Hepatocyte (in vitro differentiated cells): Measurements from ENCODE around the gene SEC61B. TPM values are rescaled to one million over a fixed set of nuclear protein-coding genes. Genes with fewer than 3 reads are reported as not detected.

Experiments used
- DNase-seq: peaks from one replicate; pipeline ENCODE4 v3.0.0-alpha.2; 2016; ENCODE audit warnings: low spot score
- H2AFZ ChIP-seq: fragments of 200-600 bp; sonication (generic); 2 replicates; pipeline ENCODE4 v1.6.0; 2016; ENCODE audit warnings: antibody characterized with exemption, mild to moderate bottlenecking
- H3K27ac ChIP-seq: fragments of 200-600 bp; sonication (generic); 2 replicates; pipeline ENCODE4 v1.5.1; 2016; ENCODE audit warnings: mild to moderate bottlenecking
- H3K27me3 ChIP-seq: fragments of 200-600 bp; sonication (generic); 2 replicates; pipeline ENCODE4 v1.6.1; 2016
- H3K36me3 ChIP-seq: fragments of 200-600 bp; sonication (generic); replicated peaks from 2 replicates; pipeline ENCODE4 v1.5.1; 2016; ENCODE audit warnings: low read depth; ENCODE audit not compliant: insufficient read depth
- H3K4me1 ChIP-seq: fragments of 200-600 bp; sonication (generic); 2 replicates; pipeline ENCODE4 v1.5.1; 2016; ENCODE audit warnings: mild to moderate bottlenecking, moderate library complexity; ENCODE audit not compliant: insufficient read depth
- H3K4me2 ChIP-seq: fragments of 200-600 bp; sonication (generic); 2 replicates; pipeline ENCODE4 v1.6.0; 2016
- H3K4me3 ChIP-seq: fragments of 200-600 bp; sonication (generic); 2 replicates; pipeline ENCODE4 v1.5.1; 2016; ENCODE audit warnings: mild to moderate bottlenecking
- H3K79me2 ChIP-seq: fragments of 200-600 bp; sonication (generic); 2 replicates; pipeline ENCODE4 v1.6.0; 2017; ENCODE audit warnings: mild to moderate bottlenecking
- H3K9me2 ChIP-seq: fragments of 200-600 bp; sonication (generic); replicated peaks from 2 replicates; pipeline ENCODE4 v1.6.0; 2017; ENCODE audit warnings: mild to moderate bottlenecking; ENCODE audit not compliant: insufficient read depth
- H3K9me3 ChIP-seq: fragments of 200-600 bp; sonication (generic); 2 replicates; pipeline ENCODE4 v1.5.1; 2016; ENCODE audit warnings: low read depth, mild to moderate bottlenecking
- H4K20me1 ChIP-seq: fragments of 200-600 bp; sonication (generic); 2 replicates; pipeline ENCODE4 v1.6.0; 2016; ENCODE audit warnings: mild to moderate bottlenecking; ENCODE audit not compliant: insufficient read depth, poor library complexity, severe bottlenecking
- EZH2 ChIP-seq: fragments of 200-600 bp; sonication (generic); IDR thresholded peaks from 2 replicates; pipeline ENCODE4 v1.6.1; 2016; ENCODE audit warnings: antibody characterized with exemption, mild to moderate bottlenecking, borderline replicate concordance
- EZH2phosphoT487 ChIP-seq: fragments of 200-600 bp; sonication (generic); IDR thresholded peaks from one replicate; pipeline ENCODE4 v1.6.1; 2018; ENCODE audit warnings: antibody characterized with exemption, mild to moderate bottlenecking, low read depth, moderate library complexity; ENCODE audit not compliant: unreplicated experiment, severe bottlenecking
- WGBS: methylation state at CpG from one replicate; pipeline ENCODE4 v1.1.6; 2016; ENCODE audit warnings: low lambda C conversion rate; ENCODE audit errors: missing lambda C conversion rate; 5-methylcytosine and 5-hydroxymethylcytosine counted together
- polyA plus RNA-seq: library from polyadenylated mRNA; unstranded; fragments of >200 nt; fragmentation: Nextera tagmentation; extraction: Ambion mirVana; gene quantifications from 2 replicates; pipeline ENCODE4 v1.2.1, GENCODE V29; 2016
- small RNA-seq: library from RNA; depleted of rRNA; stranded (forward); fragments of <200 nt; gene quantifications from one replicate; pipeline ENCODE3, GENCODE V24; 2014
- total RNA-seq: library from RNA; depleted of rRNA; stranded (reverse); fragments of >200 nt; gene quantifications from 2 replicates; pipeline ENCODE4 v1.2.3, GENCODE V29; 2014
- TF ChIP-seq, protein P1 (sequence below): fragments of 200-600 bp; sonication (generic); IDR thresholded peaks from 2 replicates; pipeline ENCODE4 v1.5.1; 2016; ENCODE audit warnings: antibody characterized with exemption, mild to moderate bottlenecking; ENCODE audit not compliant: poor library complexity

The SEC61B gene
- total and polyA plus RNA-seq, 2 experiments from 2014 or later = 145 to 365 TPM

GRCh38 chr9:99274495-99274894 lies 52.4 kb downstream of the SEC61B start:
- 47% methylated on average over 2 of the region's 2 CpGs for WGBS
- Histone ChIP-seq H2AFZ (no peak overlapping the region), H3K27ac (no peak overlapping the region), H3K4me2 (no peak overlapping the region), H3K4me1 (no peaks in the 10 kb centered on the region), H3K36me3 (no peaks in the 10 kb centered on the region), H3K4me3 (no peak overlapping the region), H3K27me3 (no peaks in the 10 kb centered on the region), H3K79me2 (no peaks in the 10 kb centered on the region), H4K20me1 (no peaks in the 10 kb centered on the region), H3K9me2 (no peaks in the 10 kb centered on the region), H3K9me3 (no peaks in the 10 kb centered on the region)
- DNase-seq = no peak
- TF ChIP-seq EZH2phosphoT487 (no peak), EZH2 (no peak)
- TF ChIP-seq, protein P1, sequence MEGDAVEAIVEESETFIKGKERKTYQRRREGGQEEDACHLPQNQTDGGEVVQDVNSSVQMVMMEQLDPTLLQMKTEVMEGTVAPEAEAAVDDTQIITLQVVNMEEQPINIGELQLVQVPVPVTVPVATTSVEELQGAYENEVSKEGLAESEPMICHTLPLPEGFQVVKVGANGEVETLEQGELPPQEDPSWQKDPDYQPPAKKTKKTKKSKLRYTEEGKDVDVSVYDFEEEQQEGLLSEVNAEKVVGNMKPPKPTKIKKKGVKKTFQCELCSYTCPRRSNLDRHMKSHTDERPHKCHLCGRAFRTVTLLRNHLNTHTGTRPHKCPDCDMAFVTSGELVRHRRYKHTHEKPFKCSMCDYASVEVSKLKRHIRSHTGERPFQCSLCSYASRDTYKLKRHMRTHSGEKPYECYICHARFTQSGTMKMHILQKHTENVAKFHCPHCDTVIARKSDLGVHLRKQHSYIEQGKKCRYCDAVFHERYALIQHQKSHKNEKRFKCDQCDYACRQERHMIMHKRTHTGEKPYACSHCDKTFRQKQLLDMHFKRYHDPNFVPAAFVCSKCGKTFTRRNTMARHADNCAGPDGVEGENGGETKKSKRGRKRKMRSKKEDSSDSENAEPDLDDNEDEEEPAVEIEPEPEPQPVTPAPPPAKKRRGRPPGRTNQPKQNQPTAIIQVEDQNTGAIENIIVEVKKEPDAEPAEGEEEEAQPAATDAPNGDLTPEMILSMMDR = no peak

Small RNAs within 50 kb of the gene (small RNA-seq; reads per million reads assigned to genes)
- not detected for gene RN7SL794P

Other genes with a start within 250 kb of the SEC61B start
- gene TGFBR1, start 117.2 kb upstream of the SEC61B start, total RNA-seq = 74.2 and 79.4 TPM in 2 replicates
- gene TGFBR1, start 117.2 kb upstream of the SEC61B start, polyA plus RNA-seq = 31.5 and 41.7 TPM in 2 replicates
- gene ALG2, start 340 bp upstream of the SEC61B start, total RNA-seq = 51.9 and 55.8 TPM in 2 replicates
- 48.3 and 64.0 TPM in 2 replicates for gene ALG2, start 340 bp upstream of the SEC61B start, polyA plus RNA-seq